RWPE1 (cell line): Measurements from ENCODE around the gene NDC80.
"Not testable (repeated sequence)": the region's sequence is repeated elsewhere in the genome, so short reads cannot be mapped to it uniquely, and the experiment has no call there.

ENCODE experiments used
- CTCF ChIA-PET: fragments of 350-600 bp; sonication (Branson Sonifier 250); formaldehyde crosslinking; extraction: SDS; loops from one replicate; lab custom pipeline; 2021; lab: Yijun Ruan, JAX
- POLR2A ChIA-PET: fragments of 400-600 bp; formaldehyde crosslinking; extraction: SDS; loops from one replicate; lab custom pipeline; 2020; ENCODE audit warnings: antibody characterized with exemption; ENCODE audit not compliant: low non-redundant PET; lab: Yijun Ruan, JAX
- DNase-seq: peaks from one replicate; pipeline ENCODE4 v3.0.0; 2012; ENCODE audit warnings: low spot score
- H3K27ac ChIP-seq: fragments of 450-650 bp; 2 replicates; pipeline ENCODE4 v1.5.1; 2017
- CTCF ChIP-seq: fragments of 450-650 bp; conservative IDR thresholded peaks from 2 replicates; pipeline ENCODE4 v1.5.1; 2017; ENCODE audit warnings: low read depth, mild to moderate bottlenecking

The NDC80 gene

GRCh38 chr18:2571200-2572170, at the start of gene NDC80, which contains the start of gene METTL4:
Gene NDC80, plus strand, starts transcription at chr18:2571557. Its CDS starts 1,429 bp downstream, at chr18:2572986.
Gene METTL4, minus strand, starts transcription at chr18:2571505. Its CDS starts 4,289 bp downstream, at chr18:2567216.
- TF ChIP-seq CTCF, result no peak
- CTCF ChIA-PET, result interaction anchor here (0.6 to 1.0 kb wide), 5 partner anchors 14 to 723 kb away, joined by 3 to 4 read pairs (median 3); no protein-coding TSS in a partner anchor
- peak; percentile 87 for DNase-seq
- peak within 1 kb of the TSS; percentile 94 for H3K27ac ChIP-seq
- POLR2A ChIA-PET, result interaction anchor here (0.5 to 1.4 kb wide), 3 partner anchors 84 to 914 kb away, joined by 3 to 5 read pairs (median 4); partner anchors contain the start of gene SMCHD1

- DNase-seq, result no peak
- no peak overlapping the region for H3K27ac ChIP-seq
- no peak for TF ChIP-seq CTCF
- CTCF ChIA-PET, result no interaction called here
- POLR2A ChIA-PET, result no interaction called here
Measured at GRCh38 chr18:2522112-2522511, 49.2 kb upstream of the NDC80 start.

- CTCF ChIA-PET, POLR2A ChIA-PET, DNase-seq, H3K27ac ChIP-seq: not testable (repeated sequence)
Measured at GRCh38 chr18:2524794-2525198, 46.6 kb upstream of the NDC80 start.

GRCh38 chr18:2526329-2526728, 45.0 kb upstream of the NDC80 start:
- no peak for DNase-seq
- no peak overlapping the region for H3K27ac ChIP-seq
- CTCF ChIA-PET, result no interaction called here
- POLR2A ChIA-PET, result no interaction called here
- no peak for TF ChIP-seq CTCF

GRCh38 chr18:2529154-2529553, 42.2 kb upstream of the NDC80 start:
- H3K27ac ChIP-seq, result no peak overlapping the region
- ChIA-PET POLR2A (no interaction called here), CTCF (interaction anchor here (0.7 kb wide), 1 partner anchor 1135 kb away, joined by 6 read pairs; no protein-coding TSS in a partner anchor)
- DNase-seq, result no peak
- no peak for TF ChIP-seq CTCF

- no peak for DNase-seq
- POLR2A ChIA-PET, result no interaction called here
- TF ChIP-seq CTCF, result no peak
- no peak overlapping the region for H3K27ac ChIP-seq
- CTCF ChIA-PET, result no interaction called here
Measured at GRCh38 chr18:2531751-2532150, 39.6 kb upstream of the NDC80 start.
